Measurements from ENCODE around the gene TOR3A.

Gene TOR3A

GRCh38 chr1:179095377-179095776 lies 13.5 kb downstream of the TOR3A start:
- TF ChIP-seq CTCF (IDR thresholded peaks at IDR 0.05; ENCODE audit: insufficient read depth, missing control alignments) = no peak
- peak; percentile 66 for DNase-seq (ENCODE audit: insufficient read length, low spot score)
- FAIRE-seq = peak; percentile 84

GRCh38 chr1:179095924-179096323 lies 14.1 kb downstream of the TOR3A start:
- no peak for TF ChIP-seq CTCF (IDR thresholded peaks at IDR 0.05; ENCODE audit: insufficient read depth, missing control alignments)
- DNase-seq (ENCODE audit: insufficient read length, low spot score) (no peak), FAIRE-seq (no peak)

GRCh38 chr1:179099891-179100290 lies 18.0 kb downstream of the TOR3A start:
- FAIRE-seq (no peak), DNase-seq (ENCODE audit: insufficient read length, low spot score) (no peak)
- TF ChIP-seq CTCF (IDR thresholded peaks at IDR 0.05; ENCODE audit: insufficient read depth, missing control alignments) = no peak

- no peak for TF ChIP-seq CTCF (IDR thresholded peaks at IDR 0.05; ENCODE audit: insufficient read depth, missing control alignments)
- FAIRE-seq (no peak), DNase-seq (ENCODE audit: insufficient read length, low spot score) (no peak)
These were observed 19.7 kb downstream of the TOR3A start for GRCh38 chr1:179101566-179101965.

GRCh38 chr1:179103999-179104398 lies 22.1 kb downstream of the TOR3A start:
- no peak for TF ChIP-seq CTCF (IDR thresholded peaks at IDR 0.05; ENCODE audit: insufficient read depth, missing control alignments)
- FAIRE-seq = no peak
- no peak for DNase-seq (ENCODE audit: insufficient read length, low spot score)

GRCh38 chr1:179104611-179105250 lies 22.9 kb downstream of the TOR3A start:
- peak; percentile 38 for FAIRE-seq
- TF ChIP-seq CTCF (IDR thresholded peaks at IDR 0.05; ENCODE audit: insufficient read depth, missing control alignments) = no peak
- no peak for DNase-seq (ENCODE audit: insufficient read length, low spot score)

GRCh38 chr1:179105393-179105792 lies 23.5 kb downstream of the TOR3A start:
- TF ChIP-seq CTCF (IDR thresholded peaks at IDR 0.05; ENCODE audit: insufficient read depth, missing control alignments) = peak; percentile 30
- FAIRE-seq (peak; percentile 77), DNase-seq (ENCODE audit: insufficient read length, low spot score) (no peak)
